Tracheal epithelial cell (primary cell): ENCODE measurements around the gene RCC1. TPM values are rescaled to one million over a fixed set of nuclear protein-coding genes. Genes with fewer than 3 reads are reported as not detected.

Source experiments
- total RNA-seq: library from RNA; depleted of rRNA; stranded (reverse); fragments of >200 nt; gene quantifications from 2 replicates; pipeline ENCODE4 v1.2.1, GENCODE V29; 2014

Gene RCC1, protein sequence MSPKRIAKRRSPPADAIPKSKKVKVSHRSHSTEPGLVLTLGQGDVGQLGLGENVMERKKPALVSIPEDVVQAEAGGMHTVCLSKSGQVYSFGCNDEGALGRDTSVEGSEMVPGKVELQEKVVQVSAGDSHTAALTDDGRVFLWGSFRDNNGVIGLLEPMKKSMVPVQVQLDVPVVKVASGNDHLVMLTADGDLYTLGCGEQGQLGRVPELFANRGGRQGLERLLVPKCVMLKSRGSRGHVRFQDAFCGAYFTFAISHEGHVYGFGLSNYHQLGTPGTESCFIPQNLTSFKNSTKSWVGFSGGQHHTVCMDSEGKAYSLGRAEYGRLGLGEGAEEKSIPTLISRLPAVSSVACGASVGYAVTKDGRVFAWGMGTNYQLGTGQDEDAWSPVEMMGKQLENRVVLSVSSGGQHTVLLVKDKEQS
- total RNA-seq = 88.4 and 147 TPM in 2 replicates

DNA sequence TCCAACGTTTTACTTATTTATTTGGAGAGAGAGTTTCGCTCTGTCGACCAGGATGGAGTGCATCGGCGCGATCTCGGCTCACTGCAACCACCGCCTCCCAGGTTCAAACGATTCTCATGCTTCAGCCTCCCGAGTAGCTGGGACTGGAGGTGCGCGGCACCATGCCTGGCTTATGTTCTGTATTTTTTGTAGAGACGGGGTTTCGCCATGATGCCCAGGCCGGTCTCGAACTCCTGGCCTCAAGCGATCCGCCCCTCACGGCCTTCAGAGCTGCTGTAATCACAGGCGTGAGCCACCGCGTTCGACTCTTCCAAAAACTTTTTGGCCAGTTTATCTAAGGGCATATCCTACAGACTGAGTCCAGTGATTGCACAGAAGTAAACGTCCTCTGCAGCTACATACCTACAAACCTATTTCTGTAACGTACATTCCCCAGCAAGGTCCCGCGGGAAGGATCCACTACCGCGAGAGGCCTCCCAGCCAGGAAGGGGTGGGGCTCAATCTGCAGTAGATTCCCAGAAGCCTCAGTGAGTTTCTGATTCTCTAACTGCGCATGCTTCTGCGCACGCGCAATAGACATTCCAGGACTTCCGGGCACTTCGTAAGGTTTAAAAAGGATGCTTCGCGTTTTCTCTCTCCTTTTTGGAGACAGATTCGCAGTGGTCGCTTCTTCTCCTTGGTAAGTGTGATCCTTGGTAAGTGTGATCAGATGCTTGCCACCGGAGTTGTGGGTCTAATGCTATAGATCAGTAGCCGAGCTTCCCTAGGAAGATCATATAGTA lies at the start of gene RCC1:
Gene RCC1 (plus strand): TSS at position 638 of the 782 bp plus-strand sequence. CDS start 23,824 bp downstream, outside the sequence.

DNA sequence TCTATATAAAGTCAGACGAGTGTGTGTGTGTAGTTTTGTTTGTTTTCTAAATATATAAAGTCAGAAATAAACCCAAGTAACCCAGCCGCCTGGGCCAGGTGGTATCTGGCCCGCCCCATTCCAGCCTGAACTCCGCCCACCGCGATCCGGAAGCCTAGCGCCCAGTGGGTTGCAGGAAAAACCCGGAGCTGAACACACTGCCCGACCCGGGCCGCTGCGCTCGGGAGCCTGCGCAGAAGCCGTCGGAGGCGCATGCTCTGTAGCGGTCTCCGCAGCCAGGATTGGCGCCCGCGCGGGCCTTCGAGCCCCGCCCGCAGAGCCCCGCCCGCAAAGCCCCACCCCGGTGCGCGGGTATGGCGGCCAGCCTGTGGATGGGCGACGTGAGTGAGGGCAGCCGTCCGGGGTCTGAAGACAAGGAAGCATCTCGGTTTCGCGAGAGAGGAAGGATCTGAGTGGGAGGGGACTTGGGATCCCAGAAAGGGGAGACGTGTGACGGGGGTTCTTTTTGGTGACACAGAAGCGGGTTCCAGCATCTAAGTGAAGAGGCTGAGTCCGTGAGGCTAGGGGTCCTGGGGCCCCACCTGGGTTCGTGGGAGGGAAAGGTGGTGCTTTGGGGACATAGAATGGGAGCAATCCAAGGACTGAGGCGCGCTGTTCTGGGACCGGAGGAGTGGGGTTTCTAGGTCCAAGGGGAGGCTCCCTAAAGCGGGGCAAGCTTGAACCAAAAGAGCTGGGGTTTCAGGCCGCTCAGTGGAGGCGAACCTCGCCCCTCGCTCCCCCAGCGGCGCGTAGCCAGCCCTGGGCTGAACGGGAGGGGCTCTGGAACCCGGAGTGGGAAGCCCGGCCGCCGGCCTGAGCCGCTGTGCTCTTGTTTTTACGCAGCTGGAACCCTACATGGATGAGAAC lies 47.2 kb downstream of the RCC1 start, which contains the start of gene TRNAU1AP:
Gene TRNAU1AP (plus strand): TSS at position 328 of the 906 bp plus-strand sequence. CDS start 26 bp downstream, at position 354.

Other genes starting within 250 kb of the RCC1 start
- gene SESN2, start 246.5 kb upstream of the RCC1 start, total RNA-seq = 21.9 and 35.0 TPM in 2 replicates
- gene MED18, start 177.0 kb upstream of the RCC1 start, total RNA-seq = 29.0 and 30.6 TPM in 2 replicates
- gene PHACTR4, start 136.3 kb upstream of the RCC1 start, total RNA-seq = 4.6 and 5.1 TPM in 2 replicates
- 14.9 and 21.4 TPM in 2 replicates for gene TRNAU1AP, start 47.0 kb downstream of the RCC1 start, total RNA-seq
- 0.21 and 30.6 TPM in 2 replicates for gene RAB42, start 86.2 kb downstream of the RCC1 start, total RNA-seq
- gene TAF12, start 137.0 kb downstream of the RCC1 start, total RNA-seq = 31.1 and 46.9 TPM in 2 replicates
- gene RNU11, start 142.6 kb downstream of the RCC1 start, total RNA-seq = not detected in 2 replicates
- gene GMEB1, start 162.7 kb downstream of the RCC1 start, total RNA-seq = 10.4 and 12.3 TPM in 2 replicates
- gene YTHDF2, start 230.9 kb downstream of the RCC1 start, total RNA-seq = 55.8 and 56.4 TPM in 2 replicates